HUES6 (cell line): ENCODE results near the gene ALS2.
A peak's percentile ranks its signal among the peaks of the same experiment; 100 is the strongest.

Source experiments
- H3K27ac ChIP-seq: 2 replicates; pipeline ENCODE4 v1.7.0; 2013; ENCODE audit warnings: low read depth, mild to moderate bottlenecking, low read length, inconsistent platforms
- H3K27me3 ChIP-seq: 2 replicates; pipeline ENCODE4 v1.6.1; 2013; ENCODE audit warnings: low read length; ENCODE audit not compliant: control insufficient read depth, insufficient read depth
- H3K36me3 ChIP-seq: 2 replicates; pipeline ENCODE4 v1.6.1; 2013; ENCODE audit warnings: low read length; ENCODE audit not compliant: control insufficient read depth, insufficient read depth
- H3K4me1 ChIP-seq: 2 replicates; pipeline ENCODE4 v1.6.1; 2013; ENCODE audit warnings: low read length; ENCODE audit not compliant: control insufficient read depth, insufficient read depth
- H3K4me3 ChIP-seq: 2 replicates; pipeline ENCODE4 v1.5.1; 2013; ENCODE audit warnings: low read depth, low read length
- H3K9ac ChIP-seq: one replicate; pipeline ENCODE4 v1.6.1; 2013; ENCODE audit warnings: mild to moderate bottlenecking, low read length
- H3K9me3 ChIP-seq: 2 replicates; pipeline ENCODE4 v1.6.1; 2013; ENCODE audit warnings: low read depth, low read length; ENCODE audit not compliant: control insufficient read depth, insufficient read depth

ALS2 gene

DNA sequence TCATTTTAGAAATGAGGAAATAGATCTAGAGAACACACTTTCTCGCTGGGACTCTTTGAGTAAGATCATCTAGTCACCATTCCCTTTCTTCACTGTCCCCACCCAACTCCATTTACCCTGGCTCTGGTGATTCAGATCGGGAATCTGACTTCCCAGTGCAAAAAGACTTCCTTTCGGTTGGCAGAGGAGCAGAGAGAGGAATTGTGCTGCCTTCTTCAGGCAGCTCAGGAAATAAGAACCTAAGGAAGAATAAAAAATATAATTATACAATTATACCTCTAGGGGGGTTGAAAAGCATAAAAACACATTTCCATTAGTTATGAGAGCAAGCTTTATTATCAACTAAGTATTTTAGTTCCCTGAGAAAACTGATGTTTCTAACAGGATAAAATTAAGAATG is 73.0 kb downstream of the ALS2 start:
- Histone ChIP-seq H3K9ac (no peak overlapping the region), H3K9me3 (no peaks in the 10 kb centered on the region), H3K27ac (no peak overlapping the region), H3K36me3 (peaks cover 78% of the 10 kb centered on the region), H3K4me3 (no peak overlapping the region), H3K4me1 (no peaks in the 10 kb centered on the region), H3K27me3 (no peaks in the 10 kb centered on the region)

DNA sequence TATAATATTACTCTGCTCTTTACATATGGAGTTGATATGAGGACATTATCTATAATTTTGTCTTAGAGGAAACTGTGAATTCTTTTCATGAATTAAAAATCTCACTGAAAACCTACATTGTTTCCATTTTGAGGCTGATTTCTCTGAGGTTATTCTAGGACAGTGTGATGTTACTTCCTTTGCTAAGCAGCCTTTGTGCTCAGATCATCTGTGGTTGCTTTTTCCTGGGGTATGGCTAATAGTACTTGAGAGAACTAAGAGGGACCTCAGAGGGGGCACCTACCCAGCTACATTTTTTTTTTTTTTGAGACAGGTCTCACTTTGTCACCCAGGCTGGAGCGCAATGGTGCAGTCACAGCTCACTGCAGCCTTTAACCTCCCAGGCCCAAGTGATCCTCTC is 73.6 kb downstream of the ALS2 start:
- Histone ChIP-seq H3K27ac (no peak overlapping the region), H3K36me3 (peaks cover 83% of the 10 kb centered on the region), H3K9me3 (no peaks in the 10 kb centered on the region), H3K4me3 (no peak overlapping the region), H3K9ac (no peak overlapping the region), H3K27me3 (no peaks in the 10 kb centered on the region), H3K4me1 (no peaks in the 10 kb centered on the region)

DNA sequence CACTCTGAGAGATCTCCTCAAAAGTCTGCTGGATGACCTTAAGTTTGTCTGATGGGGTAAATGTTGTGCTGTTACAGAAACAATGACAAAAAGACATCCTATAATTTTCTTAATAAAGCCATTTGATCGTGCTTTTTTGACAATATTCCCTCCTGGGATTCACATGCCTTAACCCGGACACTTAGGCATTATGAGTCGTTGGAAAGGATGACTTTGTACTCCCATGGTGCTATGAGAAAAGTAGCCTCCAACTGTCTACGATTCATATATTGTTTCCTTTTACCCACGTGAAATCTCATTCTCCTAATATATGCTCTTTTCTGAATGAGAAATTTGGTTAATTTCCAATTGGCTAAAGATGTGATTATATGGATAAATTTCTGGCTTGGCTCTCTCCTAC is 76.2 kb downstream of the ALS2 start:
- H3K27me3 ChIP-seq: no peaks in the 10 kb centered on the region
- peaks cover 19% of the 10 kb centered on the region for H3K4me1 ChIP-seq
- H3K4me3 ChIP-seq: no peak overlapping the region
- no peak overlapping the region for H3K9ac ChIP-seq
- H3K27ac ChIP-seq: no peak overlapping the region
- H3K9me3 ChIP-seq: no peaks in the 10 kb centered on the region
- peaks cover 79% of the 10 kb centered on the region for H3K36me3 ChIP-seq

- Histone ChIP-seq H3K27ac (no peak overlapping the region), H3K9me3 (no peaks in the 10 kb centered on the region), H3K4me3 (no peak overlapping the region), H3K4me1 (peaks cover 43% of the 10 kb centered on the region), H3K27me3 (no peaks in the 10 kb centered on the region), H3K36me3 (peaks cover 54% of the 10 kb centered on the region), H3K9ac (no peak overlapping the region)
Measured at GRCh38 chr2:201701646-201702045, 79.1 kb downstream of the ALS2 start.

DNA sequence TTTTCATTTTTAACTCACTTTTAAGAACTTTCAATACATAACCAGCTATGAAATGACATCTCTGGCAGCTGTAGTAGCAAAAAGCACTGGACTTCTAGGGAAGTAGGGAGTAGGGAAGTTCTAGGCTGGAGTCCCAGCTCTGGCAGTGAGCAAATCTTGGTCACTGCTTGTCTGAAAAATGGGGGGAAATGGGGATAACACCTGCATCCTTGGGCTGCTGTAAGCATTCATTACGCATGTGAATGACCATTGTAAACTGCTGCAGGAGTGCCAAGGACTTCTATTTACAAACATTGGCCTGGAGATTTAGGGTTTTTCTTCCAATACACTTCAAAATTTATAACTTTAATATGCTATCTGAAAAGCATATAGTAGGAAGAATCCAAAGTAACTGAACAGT is 81.3 kb downstream of the ALS2 start:
- Histone ChIP-seq H3K4me3 (no peak overlapping the region), H3K9ac (no peak overlapping the region), H3K27me3 (no peaks in the 10 kb centered on the region), H3K9me3 (no peaks in the 10 kb centered on the region), H3K36me3 (peaks cover 36% of the 10 kb centered on the region), H3K27ac (peak overlapping the region; percentile 23; the same call in 1 of the 2 replicates), H3K4me1 (peaks cover 50% of the 10 kb centered on the region)

- Histone ChIP-seq H3K9ac (no peak within 1 kb of the TSS), H3K4me1 (peaks cover 50% of the 10 kb centered on the region), H3K27ac (peak within 1 kb of the TSS; percentile 23; the same call in 1 of the 2 replicates), H3K9me3 (no peaks in the 10 kb centered on the region), H3K27me3 (no peaks in the 10 kb centered on the region), H3K36me3 (peaks cover 29% of the 10 kb centered on the region), H3K4me3 (no peak within 1 kb of the TSS)
Measured at GRCh38 chr2:201698588-201699226, 82.0 kb downstream of the ALS2 start, which contains the start of gene MPP4. Gene MPP4, minus strand, starts transcription at chr2:201698644. Its CDS starts 4,690 bp downstream, at chr2:201693954.

DNA sequence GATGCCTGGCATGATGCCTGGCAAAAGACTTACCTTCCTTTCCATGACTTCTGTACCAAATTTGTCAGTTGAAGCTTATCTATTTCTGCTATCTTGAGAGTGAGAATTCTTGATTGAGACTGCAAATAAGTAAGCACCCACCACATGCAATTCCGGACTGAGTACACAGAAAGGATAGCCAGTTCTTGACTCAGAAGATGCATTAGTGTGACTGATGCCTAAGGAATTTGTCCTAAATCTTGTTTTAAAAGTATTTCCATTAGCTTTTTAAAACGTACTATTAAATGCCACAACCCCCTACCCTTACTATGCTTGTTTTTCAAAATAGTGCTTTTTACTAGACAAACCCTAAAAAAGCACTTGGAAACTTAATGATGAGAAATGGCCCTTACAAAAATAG is 82.8 kb downstream of the ALS2 start:
- Histone ChIP-seq H3K4me1 (peaks cover 50% of the 10 kb centered on the region), H3K9ac (no peak overlapping the region), H3K27ac (no peak overlapping the region), H3K27me3 (no peaks in the 10 kb centered on the region), H3K4me3 (no peak overlapping the region), H3K9me3 (no peaks in the 10 kb centered on the region), H3K36me3 (peaks cover 21% of the 10 kb centered on the region)

- Histone ChIP-seq H3K9me3 (no peaks in the 10 kb centered on the region), H3K27ac (no peak overlapping the region), H3K4me1 (peaks cover 48% of the 10 kb centered on the region), H3K36me3 (peaks cover 8% of the 10 kb centered on the region; the same call in 1 of the 2 replicates), H3K4me3 (no peak overlapping the region), H3K9ac (no peak overlapping the region), H3K27me3 (no peaks in the 10 kb centered on the region)
Measured at GRCh38 chr2:201696151-201696659, 84.5 kb downstream of the ALS2 start.

GRCh38 chr2:201685156-201685555 is 95.6 kb downstream of the ALS2 start:
- Histone ChIP-seq H3K9me3 (no peaks in the 10 kb centered on the region), H3K4me3 (no peak overlapping the region), H3K36me3 (no peaks in the 10 kb centered on the region), H3K27me3 (no peaks in the 10 kb centered on the region), H3K4me1 (no peaks in the 10 kb centered on the region), H3K9ac (no peak overlapping the region), H3K27ac (no peak overlapping the region)

DNA sequence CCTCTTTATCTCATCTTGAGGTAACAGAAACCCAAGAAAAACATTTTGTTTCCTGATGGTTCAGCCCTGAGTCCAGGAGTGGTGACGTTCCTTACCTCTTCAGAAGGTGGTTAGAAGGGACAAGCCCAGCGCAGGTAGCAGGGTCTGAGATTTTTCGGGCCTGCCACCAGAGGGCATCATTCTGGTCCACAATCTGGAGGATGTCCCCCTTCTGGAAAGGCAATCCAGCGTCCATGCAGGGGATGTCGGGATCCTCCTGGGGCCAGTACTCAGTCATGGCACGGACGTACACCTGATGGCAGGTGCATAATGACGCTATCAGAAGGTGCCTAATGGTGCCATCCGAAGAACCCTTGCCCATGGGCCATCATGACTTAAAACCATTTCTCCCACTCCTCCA is 100.0 kb downstream of the ALS2 start:
- no peaks in the 10 kb centered on the region for H3K9me3 ChIP-seq
- no peak overlapping the region for H3K4me3 ChIP-seq
- H3K36me3 ChIP-seq: no peaks in the 10 kb centered on the region
- 0 out of 2 replicates have a peak, but pooled peaks cover 8% of the 10 kb centered on the region for H3K4me1 ChIP-seq
- H3K27ac ChIP-seq: no peak overlapping the region
- no peaks in the 10 kb centered on the region for H3K27me3 ChIP-seq
- H3K9ac ChIP-seq: no peak overlapping the region

GRCh38 chr2:201678401-201678800 is 102.3 kb downstream of the ALS2 start:
- H3K4me1 ChIP-seq: peaks cover 14% of the 10 kb centered on the region; the same call in 1 of the 2 replicates
- no peak overlapping the region for H3K4me3 ChIP-seq
- no peak overlapping the region for H3K27ac ChIP-seq
- no peaks in the 10 kb centered on the region for H3K36me3 ChIP-seq
- H3K27me3 ChIP-seq: no peaks in the 10 kb centered on the region
- no peaks in the 10 kb centered on the region for H3K9me3 ChIP-seq
- no peak overlapping the region for H3K9ac ChIP-seq
